Activated B cell treated with CpG ODN at 0.5 μM for 24 hours (primary cell): ENCODE results near the gene CFDP1. TPM values are rescaled to one million over a fixed set of nuclear protein-coding genes. Genes with fewer than 3 reads are reported as not detected.
A peak's percentile ranks its signal among the peaks of the same experiment; 100 is the strongest.
"Not testable (repeated sequence)": the region's sequence is repeated elsewhere in the genome, so short reads cannot be mapped to it uniquely, and the experiment has no call there.

ENCODE experiments used
- ATAC-seq: fragments of 200-7000 bp; cut with Tn5 transposase; one replicate; pipeline ENCODE4 v1.10.0; 2021; ENCODE audit warnings: low read depth, mild to moderate bottlenecking, moderate library complexity
- CTCF ChIA-PET: fragments of 350-600 bp; sonication (Branson Sonifier 250); formaldehyde crosslinking; loops from one replicate; lab custom pipeline; 2021; ENCODE audit warnings: antibody characterized with exemption; lab: Charles Lee
- POLR2A ChIA-PET: fragments of 350-600 bp; sonication (Branson Sonifier 250); formaldehyde crosslinking; loops from one replicate; lab custom pipeline; 2021; ENCODE audit warnings: antibody characterized with exemption; lab: Charles Lee
- DNase-seq: peaks from one replicate; pipeline ENCODE4 v3.0.0; 2022
- H3K27ac Mint-ChIP-seq: one replicate; pipeline ENCODE4 v1.8.0; 2020; ENCODE audit warnings: mixed read lengths
- H3K27me3 Mint-ChIP-seq: one replicate; pipeline ENCODE4 v1.8.0; 2021; ENCODE audit warnings: mixed read lengths
- H3K36me3 Mint-ChIP-seq: one replicate; pipeline ENCODE4 v1.8.0; 2021; ENCODE audit warnings: low read depth, mixed read lengths
- H3K4me1 Mint-ChIP-seq: one replicate; pipeline ENCODE4 v1.8.0; 2021; ENCODE audit warnings: mixed read lengths
- H3K4me3 Mint-ChIP-seq: one replicate; pipeline ENCODE4 v1.8.0; 2020; ENCODE audit warnings: mild to moderate bottlenecking, mixed read lengths
- H3K9me3 Mint-ChIP-seq: one replicate; pipeline ENCODE4 v1.8.0; 2020; ENCODE audit warnings: mixed read lengths
- CTCF ChIP-seq: fragments of 200-600 bp; IDR thresholded peaks from one replicate; pipeline ENCODE4 v1.8.0; 2022; ENCODE audit warnings: antibody characterized with exemption, mild to moderate bottlenecking
- intact Hi-C: fragments of 100-400 bp; cut with micrococcal nuclease; formaldehyde crosslinking; loops from one replicate; pipeline ENCODE4 v1.15.1; 2024
- total RNA-seq: library from RNA; stranded (reverse); gene quantifications from 2 replicates; pipeline ENCODE4 v1.2.3, GENCODE V29; 2022

CFDP1 gene
- total RNA-seq, 1 donor from 2014 or later, result 32.0 TPM

DNA sequence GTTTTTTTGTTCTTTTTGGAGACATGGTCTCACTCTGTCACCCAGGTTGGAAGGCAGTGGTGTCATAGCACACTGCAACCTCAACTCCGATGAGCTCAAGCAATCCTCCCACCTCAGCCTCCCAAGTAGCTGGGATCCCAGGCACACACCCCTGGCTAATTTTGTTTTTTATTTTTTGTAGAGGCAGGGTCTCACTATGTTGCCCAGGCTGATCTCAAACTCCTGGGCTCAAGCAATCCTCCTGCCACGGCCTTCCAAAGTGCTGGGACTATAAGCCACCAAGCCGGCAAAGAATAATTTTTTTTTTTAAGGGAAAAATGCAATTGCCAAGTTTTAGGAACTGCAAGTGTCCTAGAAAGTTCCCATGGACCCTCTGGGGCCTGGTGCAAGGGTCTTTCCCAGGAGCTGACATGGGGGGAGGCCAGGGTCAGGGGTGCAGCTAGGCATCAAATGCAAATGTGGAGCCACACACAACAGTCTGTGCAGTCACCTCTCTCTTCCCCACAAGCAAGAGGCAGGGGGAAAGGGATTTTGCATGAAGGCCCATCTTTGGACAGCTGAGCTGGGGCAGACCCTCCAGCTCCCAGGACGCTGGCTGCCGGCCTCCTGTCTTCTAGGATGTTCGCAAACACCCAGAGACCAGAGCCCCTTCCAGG lies 161.7 kb downstream of the CFDP1 start:
- DNase-seq, result no peak
- H3K4me3 Mint-ChIP-seq, result no peak overlapping the region
- intact Hi-C loops, result no loop called here
- CTCF ChIA-PET, result no interaction called here
- no peaks in the 10 kb centered on the region for H3K9me3 Mint-ChIP-seq
- TF ChIP-seq CTCF, result no peak
- no peak overlapping the region for H3K27ac Mint-ChIP-seq
- ATAC-seq, result no peak
- H3K36me3 Mint-ChIP-seq, result no peaks in the 10 kb centered on the region
- peaks cover 26% of the 10 kb centered on the region for H3K27me3 Mint-ChIP-seq
- H3K4me1 Mint-ChIP-seq, result peaks cover under 1% of the 10 kb centered on the region
- POLR2A ChIA-PET, result no interaction called here

DNA sequence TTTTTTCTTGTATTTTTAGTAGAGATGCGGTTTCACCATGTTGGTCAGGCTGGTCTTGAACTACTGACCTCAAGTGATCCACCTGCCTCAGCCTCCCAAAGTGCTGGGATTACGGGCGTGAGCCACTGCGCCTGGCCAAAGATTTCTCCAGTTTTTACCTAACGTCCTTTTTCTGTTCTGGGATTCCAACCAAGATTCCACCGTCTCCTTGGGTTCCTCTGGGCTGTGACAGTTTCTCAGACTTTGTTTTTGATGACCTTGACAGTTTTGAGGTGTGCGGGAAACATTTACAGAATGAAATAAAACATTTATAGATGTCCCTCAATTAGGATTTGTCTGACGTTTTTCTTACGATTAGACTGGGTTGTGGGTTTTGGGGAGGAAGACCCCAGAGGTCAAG lies 163.9 kb downstream of the CFDP1 start:
- H3K9me3 Mint-ChIP-seq, POLR2A ChIA-PET, H3K36me3 Mint-ChIP-seq, ATAC-seq, CTCF ChIA-PET, DNase-seq, H3K27ac Mint-ChIP-seq, H3K4me1 Mint-ChIP-seq, H3K4me3 Mint-ChIP-seq: not testable (repeated sequence)
- peaks cover 32% of the 10 kb centered on the region for H3K27me3 Mint-ChIP-seq
- intact Hi-C loops, result loop anchor here (5.0 kb wide), 1 partner anchor 37 kb away; no protein-coding TSS in a partner anchor

DNA sequence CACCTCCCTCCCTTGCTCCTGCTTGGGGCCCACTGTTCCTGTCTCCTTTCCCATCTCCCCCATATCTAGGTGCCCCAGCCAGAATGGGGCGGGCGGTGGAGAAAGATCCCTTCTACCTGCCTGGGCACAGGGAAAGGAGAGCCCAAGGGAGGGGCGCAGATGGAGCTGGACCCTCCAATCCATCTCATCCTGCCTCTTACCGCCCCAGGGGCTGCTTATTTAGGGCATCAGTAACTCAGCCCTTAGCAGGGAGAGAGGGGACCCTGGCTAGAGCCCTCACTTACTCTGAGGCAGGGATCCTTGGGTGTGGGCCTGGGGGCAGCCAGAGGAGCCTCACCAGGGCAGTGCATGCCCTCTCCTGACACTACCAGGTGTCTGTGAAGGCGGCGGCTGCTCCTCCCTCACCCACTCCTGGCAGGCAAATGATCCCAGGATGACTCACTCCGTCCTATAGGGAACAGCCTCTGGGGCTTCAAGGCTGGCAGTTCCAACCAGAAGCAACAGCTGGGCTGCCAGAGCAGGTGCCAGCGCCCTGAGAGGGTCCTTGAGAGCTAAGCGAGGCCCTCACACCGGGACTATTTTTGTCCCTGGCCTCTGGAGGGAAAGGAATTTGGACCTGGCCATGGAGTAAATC lies 165.6 kb downstream of the CFDP1 start:
- no peaks in the 10 kb centered on the region for H3K36me3 Mint-ChIP-seq
- H3K9me3 Mint-ChIP-seq, result no peaks in the 10 kb centered on the region
- ChIA-PET CTCF (no interaction called here), POLR2A (interaction anchor here (0.7 kb wide), 1 partner anchor 252 kb away, joined by 5 read pairs; no protein-coding TSS in a partner anchor)
- no peak overlapping the region for H3K4me3 Mint-ChIP-seq
- no peak overlapping the region for H3K27ac Mint-ChIP-seq
- ATAC-seq, result no peak
- TF ChIP-seq CTCF, result no peak
- intact Hi-C loops, result loop anchor here (5.0 kb wide), 1 partner anchor 35 kb away; no protein-coding TSS in a partner anchor
- H3K27me3 Mint-ChIP-seq, result peaks cover 33% of the 10 kb centered on the region
- DNase-seq, result no peak
- H3K4me1 Mint-ChIP-seq, result peaks cover 12% of the 10 kb centered on the region

- intact Hi-C loops, result loop anchor here (5.0 kb wide), 1 partner anchor 35 kb away; no protein-coding TSS in a partner anchor
- Mint-ChIP-seq H3K27me3 (peaks cover 41% of the 10 kb centered on the region), H3K4me1 (peaks cover 12% of the 10 kb centered on the region), H3K27ac (no peak overlapping the region), H3K36me3 (no peaks in the 10 kb centered on the region), H3K4me3 (peak overlapping the region; percentile 77), H3K9me3 (no peaks in the 10 kb centered on the region)
- TF ChIP-seq CTCF, result no peak
- ATAC-seq, result no peak
- DNase-seq, result peak; percentile 16
- POLR2A ChIA-PET, result interaction anchor here (0.7 kb wide), 1 partner anchor 253 kb away, joined by 5 read pairs; no protein-coding TSS in a partner anchor
- CTCF ChIA-PET, result no interaction called here
These were observed 166.3 kb downstream of the CFDP1 start for GRCh38 chr16:75266738-75267630.

DNA sequence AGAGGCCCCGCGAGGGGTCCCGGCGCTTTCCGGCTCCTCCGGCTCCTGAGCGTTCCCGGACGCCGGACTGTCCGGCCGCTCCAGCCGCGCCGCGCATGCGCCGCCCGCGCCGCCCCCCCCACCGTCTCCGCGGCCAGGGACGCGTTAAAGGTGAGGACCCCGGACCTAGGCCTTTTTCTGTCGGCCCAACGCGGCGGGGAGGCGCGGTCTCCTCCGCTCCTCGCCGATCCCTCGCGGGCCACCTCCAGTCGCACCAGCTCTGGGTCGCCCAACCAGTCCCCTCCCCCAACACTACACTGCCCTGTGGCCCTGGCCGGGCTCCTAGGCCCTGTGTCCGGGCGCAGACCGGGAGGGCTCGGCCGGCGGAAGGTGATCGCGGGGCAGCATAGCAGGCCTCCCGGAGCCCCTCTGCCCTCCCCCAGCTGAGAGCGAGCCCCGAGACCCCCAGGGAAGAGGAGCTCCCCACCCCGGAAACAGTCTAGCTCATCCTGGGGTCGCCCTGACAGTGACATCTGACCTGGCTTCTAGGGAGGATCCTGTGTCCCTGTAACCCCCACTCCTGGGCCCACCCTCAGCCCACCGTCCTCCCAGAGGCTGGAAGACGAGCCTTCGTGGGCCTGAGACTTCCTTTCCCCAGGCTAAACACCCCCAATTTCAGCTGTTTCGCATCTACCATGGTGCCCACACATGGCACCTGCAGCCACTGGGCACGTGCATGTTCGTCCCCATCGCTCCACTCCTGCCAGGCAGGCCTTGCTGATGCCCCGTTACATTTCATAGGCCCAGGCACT lies 167.2 kb downstream of the CFDP1 start:
- no peak for TF ChIP-seq CTCF
- Mint-ChIP-seq H3K36me3 (no peaks in the 10 kb centered on the region), H3K4me3 (peak overlapping the region; percentile 77), H3K27ac (no peak overlapping the region), H3K9me3 (no peaks in the 10 kb centered on the region), H3K27me3 (peaks cover 46% of the 10 kb centered on the region), H3K4me1 (peaks cover 12% of the 10 kb centered on the region)
- POLR2A ChIA-PET, result no interaction called here
- ATAC-seq (peak; percentile 25), DNase-seq (peak; percentile 23)
- CTCF ChIA-PET, result no interaction called here
- intact Hi-C loops, result loop anchor here (5.0 kb wide), 1 partner anchor 34 kb away; no protein-coding TSS in a partner anchor
